Measurements from ENCODE around the gene ZNF750.

ZNF750 gene

DNA sequence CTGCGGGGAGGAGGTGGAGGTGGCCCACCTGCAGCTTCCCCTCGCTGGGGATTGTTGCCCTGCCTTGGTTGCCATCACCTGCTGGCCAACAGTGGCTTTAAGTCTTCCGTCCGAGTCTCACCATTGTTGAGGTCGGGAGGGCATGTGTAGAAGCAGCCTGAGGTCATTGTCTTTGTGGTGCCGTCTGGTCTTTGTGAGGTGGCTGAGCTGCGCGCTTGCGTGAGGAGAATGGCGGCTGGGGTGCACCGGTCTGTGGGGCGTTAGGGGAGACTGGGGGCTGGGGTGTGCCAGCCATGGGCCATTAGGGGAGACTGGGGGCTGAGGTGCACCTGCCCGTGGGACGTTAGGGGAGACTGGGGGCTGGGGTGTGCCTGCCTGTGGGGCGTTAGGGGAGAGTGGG is 36.2 kb downstream of the ZNF750 start:
- TF ChIP-seq POLR2AphosphoS5 (IDR thresholded peaks at IDR 0.05; ENCODE audit: low read depth) (no peak), SPI1 (IDR thresholded peaks at IDR 0.05; ENCODE audit: borderline replicate concordance, low read depth) (no peak), CTCF (IDR thresholded peaks at IDR 0.05; ENCODE audit: insufficient read depth, low read length) (no peak), GABPA (IDR thresholded peaks at IDR 0.05; ENCODE audit: low read depth) (no peak)
- TF ChIP-seq, protein P1, sequence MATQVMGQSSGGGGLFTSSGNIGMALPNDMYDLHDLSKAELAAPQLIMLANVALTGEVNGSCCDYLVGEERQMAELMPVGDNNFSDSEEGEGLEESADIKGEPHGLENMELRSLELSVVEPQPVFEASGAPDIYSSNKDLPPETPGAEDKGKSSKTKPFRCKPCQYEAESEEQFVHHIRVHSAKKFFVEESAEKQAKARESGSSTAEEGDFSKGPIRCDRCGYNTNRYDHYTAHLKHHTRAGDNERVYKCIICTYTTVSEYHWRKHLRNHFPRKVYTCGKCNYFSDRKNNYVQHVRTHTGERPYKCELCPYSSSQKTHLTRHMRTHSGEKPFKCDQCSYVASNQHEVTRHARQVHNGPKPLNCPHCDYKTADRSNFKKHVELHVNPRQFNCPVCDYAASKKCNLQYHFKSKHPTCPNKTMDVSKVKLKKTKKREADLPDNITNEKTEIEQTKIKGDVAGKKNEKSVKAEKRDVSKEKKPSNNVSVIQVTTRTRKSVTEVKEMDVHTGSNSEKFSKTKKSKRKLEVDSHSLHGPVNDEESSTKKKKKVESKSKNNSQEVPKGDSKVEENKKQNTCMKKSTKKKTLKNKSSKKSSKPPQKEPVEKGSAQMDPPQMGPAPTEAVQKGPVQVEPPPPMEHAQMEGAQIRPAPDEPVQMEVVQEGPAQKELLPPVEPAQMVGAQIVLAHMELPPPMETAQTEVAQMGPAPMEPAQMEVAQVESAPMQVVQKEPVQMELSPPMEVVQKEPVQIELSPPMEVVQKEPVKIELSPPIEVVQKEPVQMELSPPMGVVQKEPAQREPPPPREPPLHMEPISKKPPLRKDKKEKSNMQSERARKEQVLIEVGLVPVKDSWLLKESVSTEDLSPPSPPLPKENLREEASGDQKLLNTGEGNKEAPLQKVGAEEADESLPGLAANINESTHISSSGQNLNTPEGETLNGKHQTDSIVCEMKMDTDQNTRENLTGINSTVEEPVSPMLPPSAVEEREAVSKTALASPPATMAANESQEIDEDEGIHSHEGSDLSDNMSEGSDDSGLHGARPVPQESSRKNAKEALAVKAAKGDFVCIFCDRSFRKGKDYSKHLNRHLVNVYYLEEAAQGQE (IDR thresholded peaks at IDR 0.05; ENCODE audit: insufficient replicate concordance, low read depth) = no peak
- DNase-seq (ENCODE audit: low read depth in 1 of 2, low spot score in 1 of 2) = no peak
- Histone ChIP-seq H3K27ac (replicated peaks) (no peak overlapping the region), H3K4me3 (replicated peaks; ENCODE audit: insufficient read depth, low read length) (no peak overlapping the region), H3K27me3 (ENCODE audit: insufficient read depth, poor library complexity, severe bottlenecking) (no peaks in the 10 kb centered on the region)

GRCh38 chr17:82803185-82803584 is 36.6 kb downstream of the ZNF750 start:
- no peak overlapping the region for H3K27ac ChIP-seq (replicated peaks)
- no peaks in the 10 kb centered on the region for H3K27me3 ChIP-seq (ENCODE audit: insufficient read depth, poor library complexity, severe bottlenecking)
- TF ChIP-seq SPI1 (IDR thresholded peaks at IDR 0.05; ENCODE audit: borderline replicate concordance, low read depth) (no peak), CTCF (IDR thresholded peaks at IDR 0.05; ENCODE audit: insufficient read depth, low read length) (no peak), POLR2AphosphoS5 (IDR thresholded peaks at IDR 0.05; ENCODE audit: low read depth) (no peak), GABPA (IDR thresholded peaks at IDR 0.05; ENCODE audit: low read depth) (no peak)
- TF ChIP-seq, protein P1 (IDR thresholded peaks at IDR 0.05; ENCODE audit: insufficient replicate concordance, low read depth) = no peak
- no peak for DNase-seq (ENCODE audit: low read depth in 1 of 2, low spot score in 1 of 2)
- no peak overlapping the region for H3K4me3 ChIP-seq (replicated peaks; ENCODE audit: insufficient read depth, low read length)

DNA sequence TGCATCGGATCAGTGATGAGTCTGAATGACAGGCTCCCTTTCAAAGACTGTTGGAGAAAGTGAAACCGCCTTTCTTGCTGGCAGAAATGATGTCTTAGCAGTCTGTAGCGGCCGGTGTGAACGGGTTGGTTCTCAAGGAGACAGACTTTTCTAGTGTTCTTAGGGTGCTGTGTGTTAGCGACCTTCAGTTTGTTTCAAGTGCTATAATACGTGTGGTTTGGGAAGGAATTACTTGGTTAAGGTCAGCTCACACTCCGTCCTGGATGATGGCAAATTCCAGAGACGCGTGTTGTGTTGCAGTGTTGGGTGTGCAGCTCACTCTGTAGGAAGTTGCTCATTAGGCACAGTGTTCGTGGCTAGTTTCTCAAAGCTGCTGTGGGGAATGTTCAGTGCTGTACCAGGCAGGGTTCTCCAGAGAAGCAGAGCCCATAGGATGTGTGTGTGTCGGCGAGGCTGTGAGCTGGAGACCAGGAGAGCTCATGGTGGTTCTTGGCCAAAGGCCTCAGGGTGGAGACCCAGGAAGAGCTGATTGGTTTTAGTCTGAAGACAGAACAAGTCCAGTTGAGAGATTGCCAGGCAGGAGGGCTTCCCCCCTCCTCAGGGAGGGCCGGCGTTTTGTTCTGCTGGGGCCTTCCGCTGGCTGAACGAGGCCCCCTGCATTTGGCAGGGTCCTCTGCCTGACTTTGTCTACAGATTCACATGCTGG is 37.6 kb downstream of the ZNF750 start:
- H3K4me3 ChIP-seq (replicated peaks; ENCODE audit: insufficient read depth, low read length) = no peak overlapping the region

More for the DNA sequence above, 37.6 kb downstream of the ZNF750 start:
- H3K27ac ChIP-seq (replicated peaks) = no peak overlapping the region
- no peaks in the 10 kb centered on the region for H3K27me3 ChIP-seq (ENCODE audit: insufficient read depth, poor library complexity, severe bottlenecking)
- no peak for DNase-seq (ENCODE audit: low read depth in 1 of 2, low spot score in 1 of 2)
- no peak for TF ChIP-seq CTCF (IDR thresholded peaks at IDR 0.05; ENCODE audit: insufficient read depth, low read length)

All from HL-60 (cell line).